GM23338 (cell line): Measurements from ENCODE around the gene DAB1. TPM values are rescaled to one million over a fixed set of nuclear protein-coding genes. Genes with fewer than 3 reads are reported as not detected.

Experiments used
- ATAC-seq: fragments of 200-7000 bp; cut with Tn5 transposase; 3 replicates; pipeline ENCODE4 v1.9.1; 2020
- DNase-seq: peaks from one replicate; pipeline ENCODE4 v3.0.0-alpha.2; 2015; ENCODE audit warnings: low spot score
- H2AFZ ChIP-seq: fragments of 200-600 bp; sonication (generic); 2 replicates; pipeline ENCODE4 v1.8.0; 2016; ENCODE audit warnings: antibody characterized with exemption, mild to moderate bottlenecking, moderate library complexity
- H3F3A ChIP-seq: fragments of 200-600 bp; sonication (generic); replicated peaks from 2 replicates; pipeline ENCODE4 v1.8.0; 2017; ENCODE audit warnings: antibody characterized with exemption, mixed run types, low read depth
- H3K27ac ChIP-seq: fragments of 200-600 bp; sonication (generic); 2 replicates; pipeline ENCODE4 v1.6.1; 2016; ENCODE audit warnings: low read depth
- H3K27me3 ChIP-seq: fragments of 200-600 bp; sonication (generic); 2 replicates; pipeline ENCODE4 v1.8.0; 2016; ENCODE audit warnings: mild to moderate bottlenecking, mixed run types, moderate library complexity; ENCODE audit not compliant: insufficient read depth
- H3K36me3 ChIP-seq: fragments of 200-600 bp; sonication (generic); 2 replicates; pipeline ENCODE4 v1.8.0; 2016; ENCODE audit warnings: mild to moderate bottlenecking; ENCODE audit not compliant: insufficient read depth
- H3K4me1 ChIP-seq: fragments of 200-600 bp; sonication (generic); 2 replicates; pipeline ENCODE4 v1.8.0; 2016; ENCODE audit warnings: mild to moderate bottlenecking, moderate library complexity; ENCODE audit not compliant: insufficient read depth
- H3K4me2 ChIP-seq: fragments of 200-600 bp; sonication (generic); 2 replicates; pipeline ENCODE4 v1.7.1; 2017; ENCODE audit warnings: mixed run types
- H3K4me3 ChIP-seq: fragments of 200-600 bp; sonication (generic); 2 replicates; pipeline ENCODE4 v1.6.1; 2016; ENCODE audit warnings: mixed run types
- H3K79me2 ChIP-seq: fragments of 200-600 bp; sonication (generic); replicated peaks from 2 replicates; pipeline ENCODE4 v1.8.0; 2017; ENCODE audit warnings: mild to moderate bottlenecking; ENCODE audit not compliant: insufficient read depth
- H3K9me2 ChIP-seq: fragments of 200-600 bp; sonication (generic); 2 replicates; pipeline ENCODE4 v1.8.0; 2017; ENCODE audit not compliant: insufficient read depth
- H4K20me1 ChIP-seq: fragments of 200-600 bp; sonication (generic); replicated peaks from 2 replicates; pipeline ENCODE4 v1.8.0; 2017; ENCODE audit warnings: mild to moderate bottlenecking; ENCODE audit not compliant: insufficient read depth
- H3K27ac Mint-ChIP-seq: 2 replicates; pipeline ENCODE4 v1.8.0; 2020; ENCODE audit warnings: inconsistent platforms, mild to moderate bottlenecking, moderate library complexity, mixed read lengths
- H3K27me3 Mint-ChIP-seq: 3 replicates; pipeline ENCODE4 v1.8.0; 2022; ENCODE audit warnings: low read depth, mild to moderate bottlenecking, moderate library complexity, mixed read lengths, inconsistent platforms; ENCODE audit not compliant: insufficient read depth, poor library complexity
- H3K36me3 Mint-ChIP-seq: 3 replicates; pipeline ENCODE4 v1.8.0; 2021; ENCODE audit warnings: low read depth, mild to moderate bottlenecking, inconsistent platforms, moderate library complexity, mixed read lengths
- H3K4me1 Mint-ChIP-seq: 3 replicates; pipeline ENCODE4 v1.8.0; 2020; ENCODE audit warnings: mild to moderate bottlenecking, inconsistent platforms, mixed read lengths
- H3K4me3 Mint-ChIP-seq: 3 replicates; pipeline ENCODE4 v1.8.0; 2021; ENCODE audit warnings: moderate library complexity, mild to moderate bottlenecking, inconsistent platforms, mixed read lengths
- H3K9me3 Mint-ChIP-seq: 3 replicates; pipeline ENCODE4 v1.8.0; 2020; ENCODE audit warnings: moderate library complexity, mild to moderate bottlenecking, inconsistent platforms, mixed read lengths
- EZH2 ChIP-seq: fragments of 200-600 bp; sonication (generic); IDR thresholded peaks from one replicate; pipeline ENCODE4 v1.8.0; 2017; ENCODE audit warnings: antibody characterized with exemption, mild to moderate bottlenecking, low read depth; ENCODE audit not compliant: unreplicated experiment
- EZH2phosphoT487 ChIP-seq: fragments of 200-600 bp; sonication (generic); IDR thresholded peaks from one replicate; pipeline ENCODE4 v1.8.1; 2018; ENCODE audit warnings: antibody characterized with exemption; ENCODE audit not compliant: unreplicated experiment
- JUNB ChIP-seq: IDR thresholded peaks from one replicate; pipeline ENCODE4 v1.6.1; 2016; ENCODE audit warnings: antibody characterized with exemption; ENCODE audit not compliant: unreplicated experiment
- POLR2AphosphoS5 ChIP-seq: IDR thresholded peaks from 2 replicates; pipeline ENCODE4 v1.6.1; 2016; ENCODE audit warnings: antibody characterized with exemption, low read depth
- ZNF114 ChIP-seq: fragments of 250-450 bp; sonication (Bioruptor Pico); IDR thresholded peaks from 2 replicates; pipeline ENCODE4 v1.5.0; 2020; ENCODE audit warnings: mild to moderate bottlenecking, moderate library complexity
- ZNF331 ChIP-seq: fragments of 250-450 bp; sonication (Bioruptor Pico); IDR thresholded peaks from 2 replicates; pipeline ENCODE4 v1.5.0; 2020; ENCODE audit warnings: low read depth, mild to moderate bottlenecking, moderate library complexity
- polyA plus RNA-seq: library from polyadenylated mRNA; unstranded; fragments of >200 nt; fragmentation: Nextera tagmentation; extraction: Ambion mirVana; gene quantifications from 2 replicates; pipeline ENCODE4 v1.2.1, GENCODE V29; 2016
- total RNA-seq: library from RNA; depleted of rRNA; stranded (reverse); fragments of >200 nt; shearing (Covaris generic); gene quantifications from 2 replicates; pipeline ENCODE4 v1.2.3, GENCODE V29; 2014
- TF ChIP-seq, protein P1 (sequence below): IDR thresholded peaks from 2 replicates; pipeline ENCODE4 v1.6.1; 2016; ENCODE audit warnings: antibody characterized with exemption
- TF ChIP-seq, protein P2 (sequence below): fragments of 250-450 bp; sonication (Bioruptor Pico); IDR thresholded peaks from 2 replicates; pipeline ENCODE4 v1.5.0; 2020; ENCODE audit warnings: mild to moderate bottlenecking, moderate library complexity
- TF ChIP-seq, protein P3 (sequence below), 2 experiments: fragments of 200-600 bp in 1 of 2; sonication (generic) in 1 of 2; conservative IDR thresholded peaks; 2 replicates each; pipeline versions ENCODE4 v1.5.1 to v1.6.1; 2016 to 2017; ENCODE audit warnings: antibody characterized with exemption in 2 of 2, low read depth in 2 of 2, mild to moderate bottlenecking in 2 of 2, moderate library complexity in 1 of 2

DAB1 gene
- total and polyA plus RNA-seq, 2 experiments from 2014 or later = 12.8 to 14.5 TPM

DNA sequence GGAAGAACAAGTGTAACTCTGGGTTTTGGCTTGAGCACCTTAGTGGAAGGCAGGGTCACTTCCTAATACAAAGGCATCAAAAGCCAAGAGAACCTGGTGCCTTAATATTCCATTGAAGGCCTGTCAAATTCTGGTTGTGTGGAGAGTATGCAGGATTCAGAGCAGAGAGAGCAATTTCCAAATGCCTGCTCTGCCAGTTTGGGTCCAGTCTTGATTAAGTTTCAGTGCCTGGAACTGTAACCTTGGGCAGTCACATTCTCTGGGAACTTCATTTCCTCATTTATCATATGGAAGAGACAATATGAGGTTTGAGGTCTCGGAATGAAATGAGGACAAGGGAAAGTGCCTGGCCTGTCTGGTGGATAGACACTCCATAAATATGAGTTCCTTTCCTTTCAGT, 260.1 kb downstream of the DAB1 start:
- Histone ChIP-seq H4K20me1 (no peaks in the 10 kb centered on the region), H3K79me2 (no peaks in the 10 kb centered on the region), H3K4me2 (no peak overlapping the region), H3K27me3 (no peaks in the 10 kb centered on the region), H2AFZ (no peak overlapping the region), H3K4me3 (no peak overlapping the region), H3K4me1 (peaks cover 55% of the 10 kb centered on the region), H3K9me2 (no peaks in the 10 kb centered on the region), H3K36me3 (no peaks in the 10 kb centered on the region), H3F3A (no peaks in the 10 kb centered on the region), H3K27ac (no peak overlapping the region)
- ATAC-seq (no peak), DNase-seq (no peak)
- peaks cover 3% of the 10 kb centered on the region for H3K27me3 Mint-ChIP-seq
- H3K4me3 Mint-ChIP-seq = no peak overlapping the region
- H3K27ac Mint-ChIP-seq = no peak overlapping the region
- H3K36me3 Mint-ChIP-seq = no peaks in the 10 kb centered on the region
- no peaks in the 10 kb centered on the region for H3K9me3 Mint-ChIP-seq
- H3K4me1 Mint-ChIP-seq = peaks cover 62% of the 10 kb centered on the region
- TF ChIP-seq ZNF331 (CRISPR knock-in tag) = no peak
- TF ChIP-seq, protein P1, sequence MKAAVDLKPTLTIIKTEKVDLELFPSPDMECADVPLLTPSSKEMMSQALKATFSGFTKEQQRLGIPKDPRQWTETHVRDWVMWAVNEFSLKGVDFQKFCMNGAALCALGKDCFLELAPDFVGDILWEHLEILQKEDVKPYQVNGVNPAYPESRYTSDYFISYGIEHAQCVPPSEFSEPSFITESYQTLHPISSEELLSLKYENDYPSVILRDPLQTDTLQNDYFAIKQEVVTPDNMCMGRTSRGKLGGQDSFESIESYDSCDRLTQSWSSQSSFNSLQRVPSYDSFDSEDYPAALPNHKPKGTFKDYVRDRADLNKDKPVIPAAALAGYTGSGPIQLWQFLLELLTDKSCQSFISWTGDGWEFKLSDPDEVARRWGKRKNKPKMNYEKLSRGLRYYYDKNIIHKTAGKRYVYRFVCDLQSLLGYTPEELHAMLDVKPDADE = no peak

DNA sequence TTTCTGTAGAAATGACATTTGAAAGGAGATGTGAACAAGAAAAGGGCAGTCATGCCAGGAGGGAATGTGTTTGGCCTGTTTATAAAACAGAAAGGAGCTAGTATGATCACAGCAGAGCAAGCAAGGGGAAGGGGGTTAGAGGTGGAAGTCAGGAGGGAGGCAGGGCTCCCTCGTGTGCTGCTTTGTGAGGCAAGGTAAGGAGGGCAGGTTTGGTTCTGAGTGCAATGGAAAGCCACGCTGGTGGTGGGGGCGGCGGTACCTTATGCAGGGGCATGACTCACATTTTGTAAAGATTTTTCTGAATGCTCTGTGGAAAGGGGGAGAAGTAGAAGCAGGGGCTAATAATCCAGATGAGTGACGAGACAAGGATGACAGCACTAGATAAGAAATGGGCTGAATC, 260.5 kb downstream of the DAB1 start:
- Histone ChIP-seq H4K20me1 (no peaks in the 10 kb centered on the region), H3F3A (no peaks in the 10 kb centered on the region), H2AFZ (no peak overlapping the region), H3K4me3 (no peak overlapping the region), H3K27ac (no peak overlapping the region), H3K9me2 (no peaks in the 10 kb centered on the region), H3K4me2 (no peak overlapping the region), H3K79me2 (no peaks in the 10 kb centered on the region), H3K36me3 (no peaks in the 10 kb centered on the region), H3K4me1 (peaks cover 59% of the 10 kb centered on the region), H3K27me3 (no peaks in the 10 kb centered on the region)
- Mint-ChIP-seq H3K9me3 (no peaks in the 10 kb centered on the region), H3K27ac (peak overlapping the region; percentile 25; the same call in 1 of the 2 replicates), H3K27me3 (peaks cover 3% of the 10 kb centered on the region), H3K36me3 (no peaks in the 10 kb centered on the region), H3K4me3 (no peak overlapping the region), H3K4me1 (peaks cover 67% of the 10 kb centered on the region)
- TF ChIP-seq POLR2AphosphoS5 = no peak
- TF ChIP-seq, protein P2, sequence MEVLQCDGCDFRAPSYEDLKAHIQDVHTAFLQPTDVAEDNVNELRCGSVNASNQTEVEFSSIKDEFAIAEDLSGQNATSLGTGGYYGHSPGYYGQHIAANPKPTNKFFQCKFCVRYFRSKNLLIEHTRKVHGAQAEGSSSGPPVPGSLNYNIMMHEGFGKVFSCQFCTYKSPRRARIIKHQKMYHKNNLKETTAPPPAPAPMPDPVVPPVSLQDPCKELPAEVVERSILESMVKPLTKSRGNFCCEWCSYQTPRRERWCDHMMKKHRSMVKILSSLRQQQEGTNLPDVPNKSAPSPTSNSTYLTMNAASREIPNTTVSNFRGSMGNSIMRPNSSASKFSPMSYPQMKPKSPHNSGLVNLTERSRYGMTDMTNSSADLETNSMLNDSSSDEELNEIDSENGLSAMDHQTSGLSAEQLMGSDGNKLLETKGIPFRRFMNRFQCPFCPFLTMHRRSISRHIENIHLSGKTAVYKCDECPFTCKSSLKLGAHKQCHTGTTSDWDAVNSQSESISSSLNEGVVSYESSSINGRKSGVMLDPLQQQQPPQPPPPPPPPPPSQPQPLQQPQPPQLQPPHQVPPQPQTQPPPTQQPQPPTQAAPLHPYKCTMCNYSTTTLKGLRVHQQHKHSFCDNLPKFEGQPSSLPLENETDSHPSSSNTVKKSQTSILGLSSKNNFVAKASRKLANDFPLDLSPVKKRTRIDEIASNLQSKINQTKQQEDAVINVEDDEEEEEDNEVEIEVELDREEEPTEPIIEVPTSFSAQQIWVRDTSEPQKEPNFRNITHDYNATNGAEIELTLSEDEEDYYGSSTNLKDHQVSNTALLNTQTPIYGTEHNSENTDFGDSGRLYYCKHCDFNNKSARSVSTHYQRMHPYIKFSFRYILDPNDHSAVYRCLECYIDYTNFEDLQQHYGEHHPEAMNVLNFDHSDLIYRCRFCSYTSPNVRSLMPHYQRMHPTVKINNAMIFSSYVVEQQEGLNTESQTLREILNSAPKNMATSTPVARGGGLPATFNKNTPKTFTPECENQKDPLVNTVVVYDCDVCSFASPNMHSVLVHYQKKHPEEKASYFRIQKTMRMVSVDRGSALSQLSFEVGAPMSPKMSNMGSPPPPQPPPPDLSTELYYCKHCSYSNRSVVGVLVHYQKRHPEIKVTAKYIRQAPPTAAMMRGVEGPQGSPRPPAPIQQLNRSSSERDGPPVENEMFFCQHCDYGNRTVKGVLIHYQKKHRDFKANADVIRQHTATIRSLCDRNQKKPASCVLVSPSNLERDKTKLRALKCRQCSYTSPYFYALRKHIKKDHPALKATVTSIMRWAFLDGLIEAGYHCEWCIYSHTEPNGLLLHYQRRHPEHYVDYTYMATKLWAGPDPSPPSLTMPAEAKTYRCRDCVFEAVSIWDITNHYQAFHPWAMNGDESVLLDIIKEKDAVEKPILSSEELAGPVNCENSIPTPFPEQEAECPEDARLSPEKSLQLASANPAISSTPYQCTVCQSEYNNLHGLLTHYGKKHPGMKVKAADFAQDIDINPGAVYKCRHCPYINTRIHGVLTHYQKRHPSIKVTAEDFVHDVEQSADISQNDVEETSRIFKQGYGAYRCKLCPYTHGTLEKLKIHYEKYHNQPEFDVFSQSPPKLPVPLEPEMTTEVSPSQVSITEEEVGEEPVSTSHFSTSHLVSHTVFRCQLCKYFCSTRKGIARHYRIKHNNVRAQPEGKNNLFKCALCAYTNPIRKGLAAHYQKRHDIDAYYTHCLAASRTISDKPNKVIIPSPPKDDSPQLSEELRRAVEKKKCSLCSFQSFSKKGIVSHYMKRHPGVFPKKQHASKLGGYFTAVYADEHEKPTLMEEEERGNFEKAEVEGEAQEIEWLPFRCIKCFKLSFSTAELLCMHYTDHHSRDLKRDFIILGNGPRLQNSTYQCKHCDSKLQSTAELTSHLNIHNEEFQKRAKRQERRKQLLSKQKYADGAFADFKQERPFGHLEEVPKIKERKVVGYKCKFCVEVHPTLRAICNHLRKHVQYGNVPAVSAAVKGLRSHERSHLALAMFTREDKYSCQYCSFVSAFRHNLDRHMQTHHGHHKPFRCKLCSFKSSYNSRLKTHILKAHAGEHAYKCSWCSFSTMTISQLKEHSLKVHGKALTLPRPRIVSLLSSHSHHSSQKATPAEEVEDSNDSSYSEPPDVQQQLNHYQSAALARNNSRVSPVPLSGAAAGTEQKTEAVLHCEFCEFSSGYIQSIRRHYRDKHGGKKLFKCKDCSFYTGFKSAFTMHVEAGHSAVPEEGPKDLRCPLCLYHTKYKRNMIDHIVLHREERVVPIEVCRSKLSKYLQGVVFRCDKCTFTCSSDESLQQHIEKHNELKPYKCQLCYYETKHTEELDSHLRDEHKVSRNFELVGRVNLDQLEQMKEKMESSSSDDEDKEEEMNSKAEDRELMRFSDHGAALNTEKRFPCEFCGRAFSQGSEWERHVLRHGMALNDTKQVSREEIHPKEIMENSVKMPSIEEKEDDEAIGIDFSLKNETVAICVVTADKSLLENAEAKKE = no peak
- no peak for TF ChIP-seq JUNB
- TF ChIP-seq, protein P3, sequence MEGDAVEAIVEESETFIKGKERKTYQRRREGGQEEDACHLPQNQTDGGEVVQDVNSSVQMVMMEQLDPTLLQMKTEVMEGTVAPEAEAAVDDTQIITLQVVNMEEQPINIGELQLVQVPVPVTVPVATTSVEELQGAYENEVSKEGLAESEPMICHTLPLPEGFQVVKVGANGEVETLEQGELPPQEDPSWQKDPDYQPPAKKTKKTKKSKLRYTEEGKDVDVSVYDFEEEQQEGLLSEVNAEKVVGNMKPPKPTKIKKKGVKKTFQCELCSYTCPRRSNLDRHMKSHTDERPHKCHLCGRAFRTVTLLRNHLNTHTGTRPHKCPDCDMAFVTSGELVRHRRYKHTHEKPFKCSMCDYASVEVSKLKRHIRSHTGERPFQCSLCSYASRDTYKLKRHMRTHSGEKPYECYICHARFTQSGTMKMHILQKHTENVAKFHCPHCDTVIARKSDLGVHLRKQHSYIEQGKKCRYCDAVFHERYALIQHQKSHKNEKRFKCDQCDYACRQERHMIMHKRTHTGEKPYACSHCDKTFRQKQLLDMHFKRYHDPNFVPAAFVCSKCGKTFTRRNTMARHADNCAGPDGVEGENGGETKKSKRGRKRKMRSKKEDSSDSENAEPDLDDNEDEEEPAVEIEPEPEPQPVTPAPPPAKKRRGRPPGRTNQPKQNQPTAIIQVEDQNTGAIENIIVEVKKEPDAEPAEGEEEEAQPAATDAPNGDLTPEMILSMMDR (conservative IDR thresholded peaks at IDR 0.05; ENCODE audit: low read depth in 2 of 2) = no peak
- no peak for TF ChIP-seq EZH2
- no peak for TF ChIP-seq EZH2phosphoT487
- TF ChIP-seq ZNF114 = no peak
- DNase-seq = no peak
- ATAC-seq = peak; percentile 85
